Measurements from ENCODE around the gene ANGPTL7.

The ANGPTL7 gene

GRCh38 chr1:11204396-11205190, 15.4 kb downstream of the ANGPTL7 start:
- DNase-seq (ENCODE audit: low read depth in 2 of 2), result no peak

- DNase-seq (ENCODE audit: low read depth in 2 of 2), result no peak
Observed at GRCh38 chr1:11207898-11208611, 18.9 kb downstream of the ANGPTL7 start.

GRCh38 chr1:11211461-11211860, 22.3 kb downstream of the ANGPTL7 start:
- DNase-seq (ENCODE audit: low read depth in 2 of 2), result no peak

GRCh38 chr1:11211925-11212587, 22.9 kb downstream of the ANGPTL7 start:
- DNase-seq (ENCODE audit: low read depth in 2 of 2), result no peak

GRCh38 chr1:11214698-11215380, 25.7 kb downstream of the ANGPTL7 start:
- no peak for DNase-seq (ENCODE audit: low read depth in 2 of 2)

- DNase-seq (ENCODE audit: low read depth in 2 of 2), result no peak
Observed at GRCh38 chr1:11215381-11216005, 26.3 kb downstream of the ANGPTL7 start.

GRCh38 chr1:11216074-11216473, 26.9 kb downstream of the ANGPTL7 start:
- no peak for DNase-seq (ENCODE audit: low read depth in 2 of 2)

- no peak for DNase-seq (ENCODE audit: low read depth in 2 of 2)
Observed at GRCh38 chr1:11227106-11228077, 38.2 kb downstream of the ANGPTL7 start.

- no peak for DNase-seq (ENCODE audit: low read depth in 2 of 2)
Observed at GRCh38 chr1:11229203-11229602, 40.0 kb downstream of the ANGPTL7 start.

GRCh38 chr1:11233208-11233607, 44.1 kb downstream of the ANGPTL7 start:
- no peak for DNase-seq (ENCODE audit: low read depth in 2 of 2)

GRCh38 chr1:11237356-11237755, 48.2 kb downstream of the ANGPTL7 start:
- DNase-seq (ENCODE audit: low read depth in 2 of 2), result no peak

- no peak for DNase-seq (ENCODE audit: low read depth in 2 of 2)
Observed at GRCh38 chr1:11238311-11238710, 49.2 kb downstream of the ANGPTL7 start.

GRCh38 chr1:11245248-11245647, 56.1 kb downstream of the ANGPTL7 start:
- no peak for DNase-seq (ENCODE audit: low read depth in 2 of 2)

Data from fibroblast of skin of left biceps (primary cell).